K562 (cell line): ENCODE measurements around the gene MUC5AC. TPM values are rescaled to one million over a fixed set of nuclear protein-coding genes. Genes with fewer than 3 reads are reported as not detected.

ENCODE experiments used
- ATAC-seq: fragments of 200-7000 bp; cut with Tn5 transposase; 3 replicates; pipeline ENCODE4 v1.9.1; 2020; ENCODE audit warnings: moderate library complexity
- BruUV-seq: library from RNA; stranded (reverse); fragments of 400-500 nt; replicated peaks from 2 replicates; lab custom pipeline; 2021; lab: Mats Ljungman, UMichigan
- CTCF ChIA-PET: fragments of 300-600 bp; formaldehyde crosslinking; extraction: SDS; loops from one replicate; lab custom pipeline; 2021; ENCODE audit warnings: low intra/inter-chr PET ratio; lab: Yijun Ruan, JAX
- POLR2A ChIA-PET: fragments of 300-600, 350-650 bp; sonication (Branson Sonifier 250); formaldehyde crosslinking; extraction: SDS; loops from one replicate; lab custom pipeline; 2021; ENCODE audit warnings: antibody characterized with exemption, inconsistent platforms; lab: Yijun Ruan, JAX
- DNase-seq, 4 experiments: peaks; one replicate each; pipeline versions ENCODE4 v3.0.0 to v3.0.0-alpha.2; 2011 to 2018; ENCODE audit warnings: low spot score in 3 of 4, mixed read lengths in 3 of 4; ENCODE audit errors: extremely low read depth in 1 of 4
- FAIRE-seq: peaks from 2 replicates; lab custom pipeline; 2011; peaks lifted over from hg19 to GRCh38; lab: Jason Lieb, UNC
- H2AFZ ChIP-seq: 2 replicates; pipeline ENCODE4 v1.6.0; 2011; ENCODE audit warnings: low read depth, low read length, control low read depth, inconsistent platforms
- H3K27ac ChIP-seq: fragments of 200-600 bp; 3 replicates; pipeline ENCODE4 v1.8.0; 2011; ENCODE audit warnings: low read depth, mild to moderate bottlenecking, control low read depth, inconsistent platforms, low read length, moderate library complexity, mixed read lengths; ENCODE audit errors: extremely low read depth
- H3K27me3 ChIP-seq, 2 experiments: fragments of 300-600 bp in 1 of 2; 2 replicates in 1 of 2; 3 replicates in 1 of 2; pipeline versions ENCODE4 v1.6.0 to v1.8.0; 2011; ENCODE audit warnings: inconsistent platforms in 2 of 2, low read length in 2 of 2, mild to moderate bottlenecking in 1 of 2, mixed read lengths in 1 of 2, moderate library complexity in 1 of 2; ENCODE audit not compliant: control insufficient read depth in 2 of 2, insufficient read depth in 2 of 2
- H3K36me3 ChIP-seq: fragments of 300-600 bp; 3 replicates; pipeline ENCODE4 v1.8.0; 2011; ENCODE audit warnings: mild to moderate bottlenecking, low read length, inconsistent platforms; ENCODE audit not compliant: control insufficient read depth, insufficient read depth
- H3K4me1 ChIP-seq, 2 experiments: fragments of 200-600 bp in 1 of 2; replicated peaks in 1 of 2; 2 replicates in 1 of 2; 3 replicates in 1 of 2; pipeline versions ENCODE4 v1.5.1 to v1.8.0; 2011; ENCODE audit warnings: inconsistent platforms in 2 of 2, low read length in 2 of 2, mild to moderate bottlenecking in 1 of 2, mixed read lengths in 1 of 2, moderate library complexity in 1 of 2; ENCODE audit not compliant: control insufficient read depth in 2 of 2, insufficient read depth in 2 of 2
- H3K4me2 ChIP-seq: 2 replicates; pipeline ENCODE4 v1.6.1; 2011; ENCODE audit warnings: low read length, control low read depth, inconsistent platforms, mixed read lengths; ENCODE audit not compliant: insufficient read depth
- H3K4me3 ChIP-seq: fragments of 200-600 bp; sonication (generic), shearing (Covaris generic); 2 replicates; pipeline ENCODE4 v1.5.1; 2016; ENCODE audit warnings: control low read depth, inconsistent platforms
- H3K79me2 ChIP-seq: fragments of 200-600 bp; 3 replicates; pipeline ENCODE4 v1.8.0; 2011; ENCODE audit warnings: low read length, inconsistent platforms; ENCODE audit not compliant: control insufficient read depth, insufficient read depth
- H3K9ac ChIP-seq, 2 experiments: 2 replicates each; pipeline versions ENCODE4 v1.6.0 to v1.6.1; 2011; ENCODE audit warnings: low read depth in 2 of 2, low read length in 2 of 2, control low read depth in 1 of 2, inconsistent platforms in 1 of 2, mild to moderate bottlenecking in 1 of 2, mixed read lengths in 1 of 2; ENCODE audit not compliant: insufficient read depth in 1 of 2
- H3K9me1 ChIP-seq: one replicate; pipeline ENCODE4 v1.6.0; 2011; ENCODE audit warnings: inconsistent platforms, mild to moderate bottlenecking, low read length, moderate library complexity; ENCODE audit not compliant: control insufficient read depth, insufficient read depth
- H3K9me3 ChIP-seq: replicated peaks from 2 replicates; pipeline ENCODE4 v1.5.1; 2011; ENCODE audit warnings: low read depth, low read length, inconsistent platforms; ENCODE audit not compliant: control insufficient read depth, insufficient read depth
- H4K20me1 ChIP-seq: replicated peaks from 2 replicates; pipeline ENCODE4 v1.6.1; 2011; ENCODE audit warnings: low read length, inconsistent platforms, mixed read lengths; ENCODE audit not compliant: control insufficient read depth, insufficient read depth
- BCL6 ChIP-seq: fragments of 250-450 bp; sonication (Bioruptor Pico); IDR thresholded peaks from 2 replicates; pipeline ENCODE4 v1.4.0; 2020
- MCM7 ChIP-seq, 2 experiments: fragments of 450-650 bp; IDR thresholded peaks; 2 replicates each; pipeline ENCODE4 v1.6.1; 2016 to 2018
- PTTG1 ChIP-seq: fragments of 450-650 bp; IDR thresholded peaks from 2 replicates; pipeline ENCODE4 v1.6.1; 2016; ENCODE audit warnings: low read depth, mild to moderate bottlenecking, missing genetic modification characterization, missing compliant biosample characterization
- SMAD1 ChIP-seq: fragments of 150-350 bp; IDR thresholded peaks from 2 replicates; pipeline ENCODE4 v1.6.1; 2014; ENCODE audit warnings: low read length, low read depth; ENCODE audit not compliant: partially characterized antibody
- ZC3H4 ChIP-seq: sonication (generic); formaldehyde crosslinking; IDR thresholded peaks from 2 replicates; pipeline ENCODE4 v1.9.0; 2021; ENCODE audit warnings: missing genetic modification reagents, borderline replicate concordance
- ZNF444 ChIP-seq: fragments of 250-450 bp; sonication (Bioruptor Pico); IDR thresholded peaks from 2 replicates; pipeline ENCODE4 v1.4.0; 2020; ENCODE audit warnings: mild to moderate bottlenecking, moderate library complexity
- ZNF785 ChIP-seq: fragments of 250-450 bp; sonication (Bioruptor Pico); IDR thresholded peaks from 2 replicates; pipeline ENCODE4 v1.4.0; 2020; ENCODE audit warnings: mild to moderate bottlenecking
- WGBS: fragments of 100-300 bp; shearing (Covaris generic); methylation state at CpG from one replicate; pipeline ENCODE4 v1.1.6; 2016; ENCODE audit warnings: low coverage, mixed read lengths; ENCODE audit not compliant: insufficient coverage; ENCODE audit errors: missing lambda C conversion rate; 5-methylcytosine and 5-hydroxymethylcytosine counted together
- in situ Hi-C: fragments of 300-500 bp; cut with MboI; formaldehyde crosslinking; loops from 4 replicates; pipeline ENCODE4 v1.15.0; 2018; ENCODE audit warnings: inconsistent platforms, mixed read lengths
- intact Hi-C: fragments of 100-400 bp; cut with micrococcal nuclease; formaldehyde crosslinking; loops from 2 replicates; pipeline ENCODE4 v1.14.2; 2022
- polyA plus RNA-seq, 8 experiments: library from polyadenylated mRNA; depleted of rRNA in 4 of 8; stranded (reverse) in 5 of 8; unstranded in 3 of 8; fragments of >200 nt; fragmentation: Nextera tagmentation in 2 of 8; fragmentation: Illumina TruSeq in 1 of 8; extraction: Ambion mirVana in 2 of 8; extraction: Trizol in 1 of 8; gene quantifications; 2 replicates each; pipeline versions ENCODE4 v1.2.1 to v1.2.3, GENCODE V29; 2011 to 2014; ENCODE audit warnings: inconsistent platforms in 1 of 8, missing spikeins in 1 of 8
- total RNA-seq, 7 experiments: library from RNA; depleted of rRNA in 6 of 7; stranded (reverse); fragments of >200 nt in 6 of 7; fragmentation: Illumina TruSeq in 2 of 7; extraction: Trizol in 2 of 7; gene quantifications; 2 replicates each; pipeline versions ENCODE4 v1.2.1 to v1.2.3, GENCODE V29; 2011 to 2021; ENCODE audit warnings: low replicate concordance in 1 of 7
- TF ChIP-seq, protein P1 (sequence below), 2 experiments: fragments of 450-650 bp; IDR thresholded peaks; 2 replicates each; pipeline ENCODE4 v1.6.1; 2018; ENCODE audit warnings: mild to moderate bottlenecking in 2 of 2, low read depth in 1 of 2; ENCODE audit not compliant: partially characterized antibody in 2 of 2
- TF ChIP-seq, protein P2 (sequence below): sonication (generic); formaldehyde crosslinking; IDR thresholded peaks from 2 replicates; pipeline ENCODE4 v1.8.0; 2022; ENCODE audit warnings: missing genetic modification reagents, mild to moderate bottlenecking, borderline replicate concordance
- TF ChIP-seq, protein P3 (sequence below): fragments of 450-650 bp; conservative IDR thresholded peaks from 2 replicates; pipeline ENCODE4 v1.6.1; 2016; ENCODE audit warnings: missing genetic modification characterization, low read depth, mild to moderate bottlenecking, control low read depth, missing compliant biosample characterization
- TF ChIP-seq, protein P4 (sequence below): IDR thresholded peaks from 3 replicates; pipeline ENCODE4 v1.6.1; 2011; ENCODE audit warnings: borderline replicate concordance, mild to moderate bottlenecking, moderate library complexity; ENCODE audit not compliant: insufficient read length; ENCODE audit errors: extremely low read depth

MUC5AC gene
- total and polyA plus RNA-seq, 9 of the 15 experiments (the other 6 are each of a cell fraction or from before 2014, with no cell fraction given), result not detected

DNA sequence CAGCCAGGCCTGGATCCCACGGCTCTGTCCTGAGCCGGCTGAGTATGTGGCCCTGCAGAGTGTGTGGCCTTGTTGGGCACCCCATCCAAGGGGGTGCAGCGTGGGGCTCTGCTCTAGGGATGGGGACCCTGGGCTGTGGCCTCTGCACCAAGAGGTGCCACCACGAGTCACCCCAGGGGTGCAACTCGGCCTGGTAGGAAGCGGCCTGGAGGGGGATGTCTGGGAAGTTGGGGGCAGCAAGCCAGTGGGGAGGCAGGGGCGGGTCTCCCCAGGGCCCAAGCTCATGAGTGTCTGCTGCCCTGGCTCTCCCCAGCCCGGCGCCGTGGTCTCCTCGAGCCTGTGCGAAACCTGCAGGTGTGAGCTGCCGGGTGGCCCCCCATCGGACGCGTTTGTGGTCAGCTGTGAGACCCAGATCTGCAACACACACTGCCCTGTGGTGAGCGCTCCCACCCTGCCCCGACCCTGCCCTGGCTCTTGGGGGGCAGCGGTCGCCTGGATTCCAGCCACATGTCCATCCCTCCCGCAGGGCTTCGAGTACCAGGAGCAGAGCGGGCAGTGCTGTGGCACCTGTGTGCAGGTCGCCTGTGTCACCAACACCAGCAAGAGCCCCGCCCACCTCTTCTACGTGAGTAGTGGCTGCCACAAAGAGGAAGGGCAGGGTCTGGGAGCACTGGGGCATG is 40.9 kb downstream of the MUC5AC start:
- Histone ChIP-seq H4K20me1 (peaks cover 17% of the 10 kb centered on the region; the same call in 1 of the 2 replicates), H3K9ac (no peak overlapping the region; a peak in 1 of 4 replicates), H3K27me3 (peaks cover 9 to 49% of the 10 kb centered on the region in 2 experiments; a peak in 4 of 5 replicates), H3K36me3 (no peaks in the 10 kb centered on the region), H3K4me3 (no peak overlapping the region), H3K4me2 (no peak overlapping the region), H3K9me3 (no peaks in the 10 kb centered on the region), H3K4me1 (peaks cover 0 to 50% of the 10 kb centered on the region in 2 experiments; a peak in 2 of 5 replicates), H3K9me1 (no peaks in the 10 kb centered on the region), H2AFZ (no peak overlapping the region), H3K79me2 (no peaks in the 10 kb centered on the region), H3K27ac (no peak overlapping the region)
- no peak for FAIRE-seq
- CTCF ChIA-PET, result no interaction called here
- intact Hi-C loops, result no loop called here
- POLR2A ChIA-PET, result no interaction called here
- in situ Hi-C loops, result no loop called here
- peak in 1 of 4 experiments; percentile 4 for DNase-seq
- no peak for ATAC-seq
- WGBS, result 0% methylated on average over 21 of the region's 26 CpGs
- BruUV-seq, result no TSS peak
- TF ChIP-seq ZNF444 (CRISPR knock-in tag) (no peak), MCM7 (IDR thresholded peaks at IDR 0.05) (no peak), ZC3H4 (no peak), PTTG1 (tag) (no peak), SMAD1 (no peak), ZNF785 (CRISPR knock-in tag) (no peak), BCL6 (CRISPR knock-in tag) (no peak)
- TF ChIP-seq, protein P1, sequence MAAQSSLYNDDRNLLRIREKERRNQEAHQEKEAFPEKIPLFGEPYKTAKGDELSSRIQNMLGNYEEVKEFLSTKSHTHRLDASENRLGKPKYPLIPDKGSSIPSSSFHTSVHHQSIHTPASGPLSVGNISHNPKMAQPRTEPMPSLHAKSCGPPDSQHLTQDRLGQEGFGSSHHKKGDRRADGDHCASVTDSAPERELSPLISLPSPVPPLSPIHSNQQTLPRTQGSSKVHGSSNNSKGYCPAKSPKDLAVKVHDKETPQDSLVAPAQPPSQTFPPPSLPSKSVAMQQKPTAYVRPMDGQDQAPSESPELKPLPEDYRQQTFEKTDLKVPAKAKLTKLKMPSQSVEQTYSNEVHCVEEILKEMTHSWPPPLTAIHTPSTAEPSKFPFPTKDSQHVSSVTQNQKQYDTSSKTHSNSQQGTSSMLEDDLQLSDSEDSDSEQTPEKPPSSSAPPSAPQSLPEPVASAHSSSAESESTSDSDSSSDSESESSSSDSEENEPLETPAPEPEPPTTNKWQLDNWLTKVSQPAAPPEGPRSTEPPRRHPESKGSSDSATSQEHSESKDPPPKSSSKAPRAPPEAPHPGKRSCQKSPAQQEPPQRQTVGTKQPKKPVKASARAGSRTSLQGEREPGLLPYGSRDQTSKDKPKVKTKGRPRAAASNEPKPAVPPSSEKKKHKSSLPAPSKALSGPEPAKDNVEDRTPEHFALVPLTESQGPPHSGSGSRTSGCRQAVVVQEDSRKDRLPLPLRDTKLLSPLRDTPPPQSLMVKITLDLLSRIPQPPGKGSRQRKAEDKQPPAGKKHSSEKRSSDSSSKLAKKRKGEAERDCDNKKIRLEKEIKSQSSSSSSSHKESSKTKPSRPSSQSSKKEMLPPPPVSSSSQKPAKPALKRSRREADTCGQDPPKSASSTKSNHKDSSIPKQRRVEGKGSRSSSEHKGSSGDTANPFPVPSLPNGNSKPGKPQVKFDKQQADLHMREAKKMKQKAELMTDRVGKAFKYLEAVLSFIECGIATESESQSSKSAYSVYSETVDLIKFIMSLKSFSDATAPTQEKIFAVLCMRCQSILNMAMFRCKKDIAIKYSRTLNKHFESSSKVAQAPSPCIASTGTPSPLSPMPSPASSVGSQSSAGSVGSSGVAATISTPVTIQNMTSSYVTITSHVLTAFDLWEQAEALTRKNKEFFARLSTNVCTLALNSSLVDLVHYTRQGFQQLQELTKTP (IDR thresholded peaks at IDR 0.05; ENCODE audit: low read depth in 1 of 2, partially characterized antibody in 2 of 2), result no peak
- TF ChIP-seq, protein P2, sequence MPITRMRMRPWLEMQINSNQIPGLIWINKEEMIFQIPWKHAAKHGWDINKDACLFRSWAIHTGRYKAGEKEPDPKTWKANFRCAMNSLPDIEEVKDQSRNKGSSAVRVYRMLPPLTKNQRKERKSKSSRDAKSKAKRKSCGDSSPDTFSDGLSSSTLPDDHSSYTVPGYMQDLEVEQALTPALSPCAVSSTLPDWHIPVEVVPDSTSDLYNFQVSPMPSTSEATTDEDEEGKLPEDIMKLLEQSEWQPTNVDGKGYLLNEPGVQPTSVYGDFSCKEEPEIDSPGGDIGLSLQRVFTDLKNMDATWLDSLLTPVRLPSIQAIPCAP (CRISPR knock-in tag), result no peak
- TF ChIP-seq, protein P3, sequence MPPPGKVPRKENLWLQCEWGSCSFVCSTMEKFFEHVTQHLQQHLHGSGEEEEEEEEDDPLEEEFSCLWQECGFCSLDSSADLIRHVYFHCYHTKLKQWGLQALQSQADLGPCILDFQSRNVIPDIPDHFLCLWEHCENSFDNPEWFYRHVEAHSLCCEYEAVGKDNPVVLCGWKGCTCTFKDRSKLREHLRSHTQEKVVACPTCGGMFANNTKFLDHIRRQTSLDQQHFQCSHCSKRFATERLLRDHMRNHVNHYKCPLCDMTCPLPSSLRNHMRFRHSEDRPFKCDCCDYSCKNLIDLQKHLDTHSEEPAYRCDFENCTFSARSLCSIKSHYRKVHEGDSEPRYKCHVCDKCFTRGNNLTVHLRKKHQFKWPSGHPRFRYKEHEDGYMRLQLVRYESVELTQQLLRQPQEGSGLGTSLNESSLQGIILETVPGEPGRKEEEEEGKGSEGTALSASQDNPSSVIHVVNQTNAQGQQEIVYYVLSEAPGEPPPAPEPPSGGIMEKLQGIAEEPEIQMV, result no peak
- TF ChIP-seq, protein P4, sequence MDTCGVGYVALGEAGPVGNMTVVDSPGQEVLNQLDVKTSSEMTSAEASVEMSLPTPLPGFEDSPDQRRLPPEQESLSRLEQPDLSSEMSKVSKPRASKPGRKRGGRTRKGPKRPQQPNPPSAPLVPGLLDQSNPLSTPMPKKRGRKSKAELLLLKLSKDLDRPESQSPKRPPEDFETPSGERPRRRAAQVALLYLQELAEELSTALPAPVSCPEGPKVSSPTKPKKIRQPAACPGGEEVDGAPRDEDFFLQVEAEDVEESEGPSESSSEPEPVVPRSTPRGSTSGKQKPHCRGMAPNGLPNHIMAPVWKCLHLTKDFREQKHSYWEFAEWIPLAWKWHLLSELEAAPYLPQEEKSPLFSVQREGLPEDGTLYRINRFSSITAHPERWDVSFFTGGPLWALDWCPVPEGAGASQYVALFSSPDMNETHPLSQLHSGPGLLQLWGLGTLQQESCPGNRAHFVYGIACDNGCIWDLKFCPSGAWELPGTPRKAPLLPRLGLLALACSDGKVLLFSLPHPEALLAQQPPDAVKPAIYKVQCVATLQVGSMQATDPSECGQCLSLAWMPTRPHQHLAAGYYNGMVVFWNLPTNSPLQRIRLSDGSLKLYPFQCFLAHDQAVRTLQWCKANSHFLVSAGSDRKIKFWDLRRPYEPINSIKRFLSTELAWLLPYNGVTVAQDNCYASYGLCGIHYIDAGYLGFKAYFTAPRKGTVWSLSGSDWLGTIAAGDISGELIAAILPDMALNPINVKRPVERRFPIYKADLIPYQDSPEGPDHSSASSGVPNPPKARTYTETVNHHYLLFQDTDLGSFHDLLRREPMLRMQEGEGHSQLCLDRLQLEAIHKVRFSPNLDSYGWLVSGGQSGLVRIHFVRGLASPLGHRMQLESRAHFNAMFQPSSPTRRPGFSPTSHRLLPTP, result no peak
